ENCODE data around the gene UBB. TPM values are rescaled to one million over a fixed set of nuclear protein-coding genes. Genes with fewer than 3 reads are reported as not detected.
"Not testable (repeated sequence)": the region's sequence is repeated elsewhere in the genome, so short reads cannot be mapped to it uniquely, and the experiment has no call there.

The UBB gene
- total and polyA plus RNA-seq, 4 donors = 1,190 to 3,673 (median 1,472) TPM

- peak overlapping the region; percentile 90 to 94 for H3K27ac ChIP-seq (ENCODE audit: low read depth in 1 of 2, low read length in 2 of 2)
- peak; percentile 58 for DNase-seq (ENCODE audit: low spot score)
- no peak overlapping the region for H3K4me3 ChIP-seq (ENCODE audit: low read depth in 1 of 3, low read length in 3 of 3)
- no peaks in the 10 kb centered on the region for H3K9me3 ChIP-seq (ENCODE audit: control insufficient read depth in 4 of 4, low read length in 3 of 4)
- peak; percentile 91 for TF ChIP-seq FOXA2 (IDR thresholded peaks at IDR 0.05)
- no peak for TF ChIP-seq CTCF (IDR thresholded peaks at IDR 0.05; ENCODE audit: low read depth, low read length, missing input control)
- peak; percentile 92 to 94 for TF ChIP-seq HNF4A (conservative IDR thresholded peaks at IDR 0.05)
- TF ChIP-seq ATF3 (IDR thresholded peaks at IDR 0.05) = no peak
- peak in 1 of 2 donors; percentile 47 for TF ChIP-seq GABPA (IDR thresholded peaks at IDR 0.05 in 1 of 2, conservative IDR thresholded peaks at IDR 0.05 in 1 of 2)
- TF ChIP-seq RXRA (IDR thresholded peaks at IDR 0.05) = peak; percentile 79 to 82
- TF ChIP-seq EGR1 (IDR thresholded peaks at IDR 0.05; ENCODE audit: low read depth in 2 of 2) = peak in 1 of 2 donors; percentile 77
- TF ChIP-seq FOXA1 (IDR thresholded peaks at IDR 0.05) = peak; percentile 89
- peak; percentile 71 for TF ChIP-seq ZBTB33 (IDR thresholded peaks at IDR 0.05)
- peak; percentile 69 for TF ChIP-seq REST (IDR thresholded peaks at IDR 0.05)
- peak; percentile 37 for TF ChIP-seq NR2F2 (IDR thresholded peaks at IDR 0.05)
- TF ChIP-seq SP1 (IDR thresholded peaks at IDR 0.05) = peak; percentile 95
- TF ChIP-seq RAD21 (IDR thresholded peaks at IDR 0.05) = no peak
- TF ChIP-seq JUND (IDR thresholded peaks at IDR 0.05) = peak in 1 of 2 donors; percentile 68
- TF ChIP-seq YY1 (IDR thresholded peaks at IDR 0.05) = peak; percentile 93
- TF ChIP-seq HNF4G (IDR thresholded peaks at IDR 0.05) = peak; percentile 74
- TF ChIP-seq TAF1 (conservative IDR thresholded peaks at IDR 0.05) = no peak
- TF ChIP-seq MAX (IDR thresholded peaks at IDR 0.05) = peak; percentile 59
- H3K36me3 ChIP-seq (ENCODE audit: control insufficient read depth in 4 of 4, insufficient read depth in 3 of 4, low read depth in 1 of 4, low read length in 3 of 4) = no peaks in the 10 kb centered on the region
- 41% methylated on average over 9 of the region's 9 CpGs for WGBS
- peak overlapping the region in 1 of 2 donors; percentile 39 for H3K9ac ChIP-seq (ENCODE audit: low read depth in 1 of 2, low read length in 2 of 2)
- no peaks in the 10 kb centered on the region for H3K27me3 ChIP-seq (ENCODE audit: control insufficient read depth in 4 of 4, insufficient read depth in 4 of 4, low read length in 3 of 4)
- H3K4me1 ChIP-seq (ENCODE audit: control insufficient read depth in 4 of 4, insufficient read depth in 4 of 4, low read length in 3 of 4) = peaks cover 4 to 18% (median 15%) of the 10 kb centered on the region in 4 donors
Observed at GRCh38 chr17:16398270-16399267, 17.7 kb downstream of the UBB start.

GRCh38 chr17:16403847-16404246 is 23.0 kb downstream of the UBB start:
- H3K27me3 ChIP-seq (ENCODE audit: control insufficient read depth in 4 of 4, insufficient read depth in 4 of 4, low read length in 3 of 4); H3K27ac ChIP-seq (ENCODE audit: low read depth in 1 of 2, low read length in 2 of 2); DNase-seq (ENCODE audit: low spot score); H3K36me3 ChIP-seq (ENCODE audit: control insufficient read depth in 4 of 4, insufficient read depth in 3 of 4, low read depth in 1 of 4, low read length in 3 of 4); H3K9me3 ChIP-seq (ENCODE audit: control insufficient read depth in 4 of 4, low read length in 3 of 4); H3K9ac ChIP-seq (ENCODE audit: low read depth in 1 of 2, low read length in 2 of 2); H3K4me3 ChIP-seq (ENCODE audit: low read depth in 1 of 3, low read length in 3 of 3): not testable (repeated sequence)
- 95% methylated on average over 9 of the region's 9 CpGs for whole genome bisulfite sequencing
- peaks cover 5 to 18% (median 15%) of the 10 kb centered on the region in 4 donors for H3K4me1 ChIP-seq (ENCODE audit: control insufficient read depth in 4 of 4, insufficient read depth in 4 of 4, low read length in 3 of 4)
